Transverse colon (tissue), 4 donors: Measurements from ENCODE around the gene PHF12. TPM values are rescaled to one million over a fixed set of nuclear protein-coding genes. Genes with fewer than 3 reads are reported as not detected.

ENCODE experiments used
- DNase-seq: peaks from one replicate; pipeline ENCODE4 v3.0.0-alpha.2; 2019
- H3K27ac ChIP-seq, 4 donors: fragments of 200-600 bp; sonication (generic); 2 replicates each; pipeline ENCODE4 v1.5.1; 2016 to 2018; ENCODE audit warnings: inconsistent platforms in 4 of 4
- H3K27me3 ChIP-seq: fragments of 200-600 bp; sonication (generic); 2 replicates; pipeline ENCODE4 v1.5.1; 2017; ENCODE audit warnings: inconsistent platforms
- H3K36me3 ChIP-seq, 4 donors: fragments of 200-600 bp; sonication (generic); 2 replicates each; pipeline ENCODE4 v1.5.1; 2017 to 2019; ENCODE audit warnings: inconsistent platforms in 4 of 4
- H3K4me1 ChIP-seq, 4 donors: fragments of 200-600 bp; sonication (generic); 2 replicates each; pipeline ENCODE4 v1.5.1; 2017 to 2020; ENCODE audit warnings: inconsistent platforms in 4 of 4
- H3K4me3 ChIP-seq, 4 donors: fragments of 200-600 bp; sonication (generic); 1 replicate in 1 of 4; 2 replicates in 3 of 4; pipeline versions ENCODE4 v1.5.1 to v1.6.1; 2017 to 2019; ENCODE audit warnings: inconsistent platforms in 4 of 4
- H3K9me3 ChIP-seq, 2 donors: fragments of 200-600 bp; sonication (generic); 2 replicates each; pipeline ENCODE4 v1.5.1; 2017 to 2019; ENCODE audit warnings: inconsistent platforms in 2 of 2
- EP300 ChIP-seq: sonication (generic); formaldehyde crosslinking; IDR thresholded peaks from one replicate; pipeline ENCODE4 v1.6.1; 2017; ENCODE audit warnings: antibody characterized with exemption, low read depth
- POLR2A ChIP-seq: fragments of 450-650 bp; IDR thresholded peaks from one replicate; pipeline ENCODE4 v1.6.1; 2016; ENCODE audit warnings: antibody characterized with exemption, mild to moderate bottlenecking, moderate library complexity
- POLR2AphosphoS5 ChIP-seq, 3 donors: sonication (generic); formaldehyde crosslinking; IDR thresholded peaks; one replicate each; pipeline ENCODE4 v1.6.1; 2016; ENCODE audit warnings: antibody characterized with exemption in 3 of 3
- WGBS, 2 donors: methylation state at CpG; one replicate each; pipeline ENCODE4 v1.1.5; 2018; ENCODE audit warnings: low coverage in 1 of 2; 5-methylcytosine and 5-hydroxymethylcytosine counted together
- in situ Hi-C, 4 donors: fragments of 200-750 bp; cut with MboI; loops; one replicate each; pipeline versions ENCODE4 v1.15.0 to v1.15.1; 2017; ENCODE audit warnings: low sequenced_read_pairs in 3 of 4, low pct_ligation_motif_present in 1 of 4, low pct_unique_long_range_greater_than_20kb in 1 of 4
- intact Hi-C: fragments of 100-400 bp; cut with DNase I; formaldehyde crosslinking; loops from one replicate; pipeline ENCODE4 v1.15.1; 2023; ENCODE audit warnings: low total_unique reads
- total RNA-seq, 4 donors: library from RNA; depleted of rRNA; stranded (reverse); fragments of >200 nt; gene quantifications; one replicate each; pipeline ENCODE4 v1.1.0, GENCODE V29; 2016
- TF ChIP-seq, protein P1 (sequence below), 5 experiments: fragments of 200-600 bp in 3 of 5; fragments of 450-650 bp in 2 of 5; sonication (generic) in 3 of 5; IDR thresholded peaks; 1 replicate in 2 of 5; 2 replicates in 3 of 5; pipeline ENCODE4 v1.5.1; 2016 to 2017; ENCODE audit warnings: antibody characterized with exemption in 5 of 5, inconsistent platforms in 3 of 5, mild to moderate bottlenecking in 2 of 5, moderate library complexity in 1 of 5

Gene PHF12
- total RNA-seq, 4 donors from 2014 or later = 43.5 to 134 (median 60.5) TPM

DNA sequence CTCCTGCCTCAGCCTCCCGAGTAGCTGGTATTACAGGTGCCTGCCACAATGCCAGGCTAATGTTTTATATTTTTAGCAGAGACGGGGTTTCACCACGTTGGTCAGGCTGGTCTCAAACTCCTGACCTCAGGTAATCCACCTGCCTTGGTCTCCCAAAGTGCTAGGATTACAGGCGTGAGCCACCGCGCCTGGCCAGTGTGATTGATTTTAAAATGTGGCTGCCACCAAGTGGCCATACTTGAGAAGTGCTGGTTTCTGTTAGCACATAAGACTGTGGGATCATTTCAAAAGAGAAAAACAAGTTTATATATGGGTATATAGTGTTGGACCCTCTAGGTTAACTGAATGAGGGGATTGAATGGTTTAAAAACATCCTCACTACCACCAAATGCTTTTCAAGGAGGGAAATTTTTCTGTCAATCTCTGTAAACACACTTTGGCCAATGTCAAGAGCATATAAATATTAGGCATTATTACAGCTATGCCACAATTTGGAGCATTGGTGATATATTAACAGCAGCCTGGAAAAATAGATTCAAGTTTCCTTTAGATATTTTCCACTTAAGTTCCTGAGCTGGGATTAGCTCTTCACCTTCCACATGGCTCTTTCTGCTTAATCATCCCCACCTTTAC is 34.9 kb downstream of the PHF12 start:
- no peaks in the 10 kb centered on the region for H3K27me3 ChIP-seq
- TF ChIP-seq, protein P1, sequence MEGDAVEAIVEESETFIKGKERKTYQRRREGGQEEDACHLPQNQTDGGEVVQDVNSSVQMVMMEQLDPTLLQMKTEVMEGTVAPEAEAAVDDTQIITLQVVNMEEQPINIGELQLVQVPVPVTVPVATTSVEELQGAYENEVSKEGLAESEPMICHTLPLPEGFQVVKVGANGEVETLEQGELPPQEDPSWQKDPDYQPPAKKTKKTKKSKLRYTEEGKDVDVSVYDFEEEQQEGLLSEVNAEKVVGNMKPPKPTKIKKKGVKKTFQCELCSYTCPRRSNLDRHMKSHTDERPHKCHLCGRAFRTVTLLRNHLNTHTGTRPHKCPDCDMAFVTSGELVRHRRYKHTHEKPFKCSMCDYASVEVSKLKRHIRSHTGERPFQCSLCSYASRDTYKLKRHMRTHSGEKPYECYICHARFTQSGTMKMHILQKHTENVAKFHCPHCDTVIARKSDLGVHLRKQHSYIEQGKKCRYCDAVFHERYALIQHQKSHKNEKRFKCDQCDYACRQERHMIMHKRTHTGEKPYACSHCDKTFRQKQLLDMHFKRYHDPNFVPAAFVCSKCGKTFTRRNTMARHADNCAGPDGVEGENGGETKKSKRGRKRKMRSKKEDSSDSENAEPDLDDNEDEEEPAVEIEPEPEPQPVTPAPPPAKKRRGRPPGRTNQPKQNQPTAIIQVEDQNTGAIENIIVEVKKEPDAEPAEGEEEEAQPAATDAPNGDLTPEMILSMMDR (IDR thresholded peaks at IDR 0.05) = peak; percentile 61 to 76 (median 70)
- no peak for TF ChIP-seq POLR2AphosphoS5 (IDR thresholded peaks at IDR 0.05)
- no peak for DNase-seq
- intact Hi-C loops (no loop called here), in situ Hi-C loops (loop anchor here in 3 of 4 donors (10.0 to 25.0 kb wide), 2 partner anchors 154 to 162 kb away; no protein-coding TSS in a partner anchor)
- peaks cover 0 to 73% (median 28%) of the 10 kb centered on the region in 4 donors for H3K36me3 ChIP-seq
- no peak overlapping the region for H3K27ac ChIP-seq
- 41% methylated on average over 6 of the region's 6 CpGs; no CpG with 5 or more reads in 1 of the 2 donors for WGBS, 2 donors
- H3K4me1 ChIP-seq = peaks cover 5 to 12% (median 9%) of the 10 kb centered on the region in 4 donors
- no peak overlapping the region for H3K4me3 ChIP-seq
- no peaks in the 10 kb centered on the region for H3K9me3 ChIP-seq

DNA sequence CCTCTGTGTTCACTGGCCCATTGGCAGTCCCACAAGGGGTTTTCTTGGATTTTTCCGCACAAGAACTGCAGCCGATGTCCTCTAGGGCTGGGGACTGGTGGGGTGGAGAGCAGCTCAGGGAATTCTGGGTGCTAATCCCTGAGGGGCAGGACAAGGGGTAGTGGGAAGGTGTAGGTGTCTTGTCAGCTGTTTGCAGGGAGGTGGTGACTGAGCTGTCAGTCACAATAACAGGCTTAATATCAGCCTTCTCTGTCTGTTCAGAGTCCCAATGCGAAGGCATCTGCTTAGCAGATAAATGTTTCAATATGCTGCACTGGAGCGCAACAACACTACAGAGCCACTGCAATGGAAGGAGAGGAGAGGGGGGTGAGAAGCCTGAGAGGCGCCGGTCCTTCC is 38.4 kb downstream of the PHF12 start:
- H3K4me3 ChIP-seq = no peak overlapping the region
- 93 to 100% methylated on average over 3 to 6 of the region's 6 CpGs for WGBS, 2 donors
- no peaks in the 10 kb centered on the region for H3K9me3 ChIP-seq
- no peaks in the 10 kb centered on the region for H3K27me3 ChIP-seq
- peaks cover 0 to 76% (median 29%) of the 10 kb centered on the region in 4 donors for H3K36me3 ChIP-seq
- intact Hi-C loops = no loop called here
- TF ChIP-seq POLR2A (no peak), POLR2AphosphoS5 (IDR thresholded peaks at IDR 0.05) (no peak), EP300 (no peak)
- TF ChIP-seq, protein P1 (IDR thresholded peaks at IDR 0.05) = no peak
- in situ Hi-C loops = loop anchor here in 3 of 4 donors (10.0 to 25.0 kb wide), 2 partner anchors 151 to 158 kb away; no protein-coding TSS in a partner anchor
- peaks cover 16 to 26% (median 20%) of the 10 kb centered on the region in 4 donors for H3K4me1 ChIP-seq
- no peak for DNase-seq
- H3K27ac ChIP-seq = peak overlapping the region; percentile 21 to 57 (median 52)

DNA sequence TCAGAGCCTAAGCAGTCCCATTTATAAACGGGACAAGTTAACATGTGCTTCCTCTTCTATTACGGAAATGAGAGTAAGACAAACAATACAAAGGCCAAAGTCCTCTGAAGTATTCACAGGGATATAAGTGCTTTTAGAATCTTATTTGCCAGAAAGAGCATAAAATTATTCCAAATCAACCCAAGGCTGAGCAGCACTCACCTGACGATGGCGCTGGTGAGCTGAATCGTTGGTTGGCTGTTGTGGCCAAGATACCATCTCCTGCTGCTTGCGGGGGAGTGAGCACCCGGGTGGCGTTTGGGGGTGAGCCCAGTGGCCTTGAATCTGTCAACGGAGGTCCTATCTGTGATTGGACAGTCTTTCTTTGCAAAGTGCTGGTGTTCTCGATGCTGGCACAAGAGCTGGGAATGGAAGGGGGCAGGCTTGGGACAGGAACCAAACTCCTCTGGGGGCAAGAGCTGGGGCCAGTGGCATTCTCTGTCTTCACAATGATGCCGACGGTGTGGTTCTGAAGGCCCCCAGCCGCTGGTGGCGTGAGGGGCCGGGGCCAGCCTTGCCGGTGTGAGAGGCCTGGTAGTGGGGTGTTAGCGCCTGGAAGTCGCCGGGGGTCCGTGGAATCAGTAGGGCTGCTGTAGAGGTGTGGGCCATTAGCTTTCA is 38.9 kb downstream of the PHF12 start:
- H3K27me3 ChIP-seq = no peaks in the 10 kb centered on the region
- no peak overlapping the region for H3K4me3 ChIP-seq
- in situ Hi-C loops (loop anchor here in 3 of 4 donors (10.0 to 25.0 kb wide), 2 partner anchors 150 to 158 kb away; no protein-coding TSS in a partner anchor), intact Hi-C loops (no loop called here)
- DNase-seq = peak; percentile 68
- peak overlapping the region; percentile 33 to 57 (median 52) for H3K27ac ChIP-seq
- peaks cover 17 to 32% (median 25%) of the 10 kb centered on the region in 4 donors for H3K4me1 ChIP-seq
- TF ChIP-seq, protein P1 (IDR thresholded peaks at IDR 0.05) = peak; percentile 38 to 60 (median 51)
- TF ChIP-seq EP300 = no peak
- no peak for TF ChIP-seq POLR2A
- TF ChIP-seq POLR2AphosphoS5 (IDR thresholded peaks at IDR 0.05) = peak in 1 of 3 donors; percentile 21
- H3K9me3 ChIP-seq = no peaks in the 10 kb centered on the region
- 70% methylated on average over 20 of the region's 20 CpGs; no CpG with 5 or more reads in 1 of the 2 donors for WGBS, 2 donors
- peaks cover 0 to 70% (median 26%) of the 10 kb centered on the region in 4 donors for H3K36me3 ChIP-seq

DNA sequence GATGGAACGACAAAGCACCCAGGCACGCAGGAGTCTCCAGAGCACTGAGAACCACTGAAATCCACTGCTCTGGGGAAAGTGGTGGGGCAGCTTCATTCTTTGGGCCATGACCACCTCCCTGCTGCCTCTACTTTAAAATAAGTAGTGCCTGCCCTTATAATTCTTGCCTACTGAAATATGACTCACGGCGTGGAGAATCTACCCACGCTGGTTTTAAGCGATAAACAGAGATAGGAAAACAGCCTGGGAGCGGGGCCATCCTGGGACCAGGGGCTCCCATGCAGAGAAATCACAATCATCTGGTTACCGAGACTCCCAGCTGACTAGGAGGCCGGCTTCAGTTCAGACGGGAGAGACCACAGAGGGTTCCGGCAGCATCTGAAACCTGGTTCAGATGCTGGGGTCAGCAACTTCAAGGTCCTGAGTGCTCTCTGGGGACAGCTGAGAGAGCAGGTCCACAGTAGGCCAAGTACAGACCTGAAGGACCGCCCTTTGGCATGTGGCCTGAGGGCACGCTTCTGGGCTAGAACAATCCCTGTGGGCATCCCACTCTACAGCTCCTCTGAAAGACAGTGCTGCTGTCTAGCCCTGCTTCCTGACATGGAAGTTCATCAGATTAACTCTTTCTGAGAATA is 39.8 kb downstream of the PHF12 start:
- H3K4me3 ChIP-seq = no peak overlapping the region
- in situ Hi-C loops = loop anchor here in 3 of 4 donors (10.0 to 25.0 kb wide), 2 partner anchors 149 to 157 kb away; no protein-coding TSS in a partner anchor
- WGBS, 2 donors = 94% methylated on average over 12 of the region's 13 CpGs; no CpG with 5 or more reads in 1 of the 2 donors
- peaks cover 20 to 39% (median 29%) of the 10 kb centered on the region in 4 donors for H3K4me1 ChIP-seq
- TF ChIP-seq, protein P1 (IDR thresholded peaks at IDR 0.05) = no peak
- no peak for TF ChIP-seq EP300
- no peak for TF ChIP-seq POLR2AphosphoS5 (IDR thresholded peaks at IDR 0.05)
- no peak for TF ChIP-seq POLR2A
- DNase-seq = no peak
- no peaks in the 10 kb centered on the region for H3K9me3 ChIP-seq
- H3K27me3 ChIP-seq = no peaks in the 10 kb centered on the region
- H3K27ac ChIP-seq = peak overlapping the region; percentile 33 to 57 (median 52)
- H3K36me3 ChIP-seq = peaks cover 0 to 62% (median 23%) of the 10 kb centered on the region in 4 donors
- intact Hi-C loops = no loop called here
